GM20431 (cell line): ENCODE results near the gene WASF3.

Source experiments
- in situ Hi-C: fragments of 300-500 bp; cut with MseI, MboI; formaldehyde crosslinking; loops from one replicate; pipeline ENCODE4 v1.15.0; 2020; ENCODE audit warnings: low sequenced_read_pairs; ENCODE audit not compliant: unreplicated experiment

WASF3 gene

GRCh38 chr13:26584713-26585112 lies 27.2 kb downstream of the WASF3 start:
- in situ Hi-C loops: no loop called here

GRCh38 chr13:26585136-26585535 lies 27.7 kb downstream of the WASF3 start:
- in situ Hi-C loops: no loop called here

GRCh38 chr13:26587251-26587650 lies 29.8 kb downstream of the WASF3 start:
- in situ Hi-C loops: no loop called here

- in situ Hi-C loops: no loop called here
These were observed 31.7 kb downstream of the WASF3 start for GRCh38 chr13:26589226-26589625.

GRCh38 chr13:26589754-26590153 lies 32.3 kb downstream of the WASF3 start:
- in situ Hi-C loops: no loop called here

- in situ Hi-C loops: no loop called here
These were observed 32.9 kb downstream of the WASF3 start for GRCh38 chr13:26590379-26590778.

GRCh38 chr13:26590951-26591350 lies 33.5 kb downstream of the WASF3 start:
- in situ Hi-C loops: no loop called here

- in situ Hi-C loops: no loop called here
These were observed 34.2 kb downstream of the WASF3 start for GRCh38 chr13:26591672-26592071.

GRCh38 chr13:26593661-26594060 lies 36.2 kb downstream of the WASF3 start:
- in situ Hi-C loops: no loop called here

- in situ Hi-C loops: no loop called here
These were observed 36.9 kb downstream of the WASF3 start for GRCh38 chr13:26594363-26594762.

GRCh38 chr13:26596458-26596857 lies 39.0 kb downstream of the WASF3 start:
- in situ Hi-C loops: no loop called here

GRCh38 chr13:26599403-26599802 lies 41.9 kb downstream of the WASF3 start:
- in situ Hi-C loops: no loop called here

- in situ Hi-C loops: no loop called here
These were observed 42.4 kb downstream of the WASF3 start for GRCh38 chr13:26599860-26600259.

- in situ Hi-C loops: no loop called here
These were observed 42.9 kb downstream of the WASF3 start for GRCh38 chr13:26600343-26600742.

GRCh38 chr13:26601669-26602068 lies 44.2 kb downstream of the WASF3 start:
- in situ Hi-C loops: no loop called here

- in situ Hi-C loops: no loop called here
These were observed 45.3 kb downstream of the WASF3 start for GRCh38 chr13:26602783-26603182.

- in situ Hi-C loops: no loop called here
These were observed 47.5 kb downstream of the WASF3 start for GRCh38 chr13:26604784-26605545.

- in situ Hi-C loops: no loop called here
These were observed 48.4 kb downstream of the WASF3 start for GRCh38 chr13:26605845-26606244.

- in situ Hi-C loops: no loop called here
These were observed 49.1 kb downstream of the WASF3 start for GRCh38 chr13:26606631-26607030.

- in situ Hi-C loops: no loop called here
These were observed 57.2 kb downstream of the WASF3 start for GRCh38 chr13:26614721-26615120.

GRCh38 chr13:26616126-26616525 lies 58.6 kb downstream of the WASF3 start:
- in situ Hi-C loops: no loop called here

- in situ Hi-C loops: no loop called here
These were observed 61.2 kb downstream of the WASF3 start for GRCh38 chr13:26618726-26619125.
